ENCODE results near the gene CLC. TPM values are rescaled to one million over a fixed set of nuclear protein-coding genes. Genes with fewer than 3 reads are reported as not detected.

The CLC gene
- total RNA-seq, 1 donor from 2014 or later: not detected

- Mint-ChIP-seq H3K27me3 (ENCODE audit: insufficient read depth, low read depth) (peaks cover 5% of the 10 kb centered on the region), H3K4me1 (no peaks in the 10 kb centered on the region)
- no peaks in the 10 kb centered on the region for H3K36me3 ChIP-seq
Measured at GRCh38 chr19:39731685-39732084, 6.1 kb downstream of the CLC start.

GRCh38 chr19:39729594-39729993, 8.2 kb downstream of the CLC start:
- TF ChIP-seq CTCF (IDR thresholded peaks at IDR 0.05) (no peak), EZH2 (IDR thresholded peaks at IDR 0.05) (no peak), EZH2phosphoT487 (IDR thresholded peaks at IDR 0.05) (no peak)
- H4K20me1 ChIP-seq (ENCODE audit: low read depth): no peaks in the 10 kb centered on the region
- no peaks in the 10 kb centered on the region for H3K79me2 ChIP-seq (ENCODE audit: low read depth)
- H3K9ac ChIP-seq: no peak overlapping the region
- no peaks in the 10 kb centered on the region for H3F3A ChIP-seq (ENCODE audit: low read depth)
- H3K36me3 ChIP-seq: no peaks in the 10 kb centered on the region
- DNase-seq (ENCODE audit: low spot score): no peak
- H3K27ac ChIP-seq: no peak overlapping the region
- H3K4me2 ChIP-seq: no peak overlapping the region
- H3K36me3 Mint-ChIP-seq: no peaks in the 10 kb centered on the region
- H3K4me3 ChIP-seq: no peak overlapping the region
- no peaks in the 10 kb centered on the region for H3K27me3 ChIP-seq
- H3K9me3 Mint-ChIP-seq: no peaks in the 10 kb centered on the region
- no peak overlapping the region for H2AFZ ChIP-seq (replicated peaks)
- no peak overlapping the region for H3K27ac Mint-ChIP-seq
- no peaks in the 10 kb centered on the region for H3K9me3 ChIP-seq (ENCODE audit: low read depth)
- no peaks in the 10 kb centered on the region for H3K4me1 Mint-ChIP-seq
- H3K4me3 Mint-ChIP-seq: no peak overlapping the region
- peaks cover 5% of the 10 kb centered on the region for H3K27me3 Mint-ChIP-seq (ENCODE audit: insufficient read depth, low read depth)
- H3K4me1 ChIP-seq: no peaks in the 10 kb centered on the region

More at GRCh38 chr19:39731685-39732084, 6.1 kb downstream of the CLC start:
- Histone ChIP-seq H3K27me3 (no peaks in the 10 kb centered on the region), H3K79me2 (ENCODE audit: low read depth) (no peaks in the 10 kb centered on the region), H3K9ac (no peak overlapping the region), H2AFZ (replicated peaks) (no peak overlapping the region), H3K4me3 (no peak overlapping the region), H3K4me2 (no peak overlapping the region), H3K9me3 (ENCODE audit: low read depth) (no peaks in the 10 kb centered on the region), H3F3A (ENCODE audit: low read depth) (no peaks in the 10 kb centered on the region), H3K27ac (no peak overlapping the region), H4K20me1 (ENCODE audit: low read depth) (no peaks in the 10 kb centered on the region), H3K4me1 (no peaks in the 10 kb centered on the region)
- DNase-seq (ENCODE audit: low spot score): no peak
- Mint-ChIP-seq H3K36me3 (no peaks in the 10 kb centered on the region), H3K4me3 (no peak overlapping the region), H3K27ac (no peak overlapping the region), H3K9me3 (no peaks in the 10 kb centered on the region)
- TF ChIP-seq EZH2 (IDR thresholded peaks at IDR 0.05): no peak
- TF ChIP-seq EZH2phosphoT487 (IDR thresholded peaks at IDR 0.05): no peak
- TF ChIP-seq CTCF (IDR thresholded peaks at IDR 0.05): no peak

GRCh38 chr19:39728040-39728439, 9.8 kb downstream of the CLC start:
- Histone ChIP-seq H3F3A (ENCODE audit: low read depth) (no peaks in the 10 kb centered on the region), H3K4me3 (no peak overlapping the region), H3K4me1 (no peaks in the 10 kb centered on the region), H3K36me3 (no peaks in the 10 kb centered on the region), H2AFZ (replicated peaks) (no peak overlapping the region), H4K20me1 (ENCODE audit: low read depth) (no peaks in the 10 kb centered on the region), H3K4me2 (no peak overlapping the region), H3K9me3 (ENCODE audit: low read depth) (no peaks in the 10 kb centered on the region), H3K79me2 (ENCODE audit: low read depth) (no peaks in the 10 kb centered on the region), H3K27ac (no peak overlapping the region), H3K27me3 (peaks cover 6% of the 10 kb centered on the region), H3K9ac (no peak overlapping the region)
- H3K27me3 Mint-ChIP-seq (ENCODE audit: insufficient read depth, low read depth): peaks cover 5% of the 10 kb centered on the region
- no peaks in the 10 kb centered on the region for H3K9me3 Mint-ChIP-seq
- H3K4me3 Mint-ChIP-seq: no peak overlapping the region
- H3K4me1 Mint-ChIP-seq: no peaks in the 10 kb centered on the region
- TF ChIP-seq CTCF (IDR thresholded peaks at IDR 0.05): no peak
- no peak for TF ChIP-seq EZH2 (IDR thresholded peaks at IDR 0.05)
- no peak for TF ChIP-seq EZH2phosphoT487 (IDR thresholded peaks at IDR 0.05)
- H3K27ac Mint-ChIP-seq: no peak overlapping the region
- DNase-seq (ENCODE audit: low spot score): no peak
- no peaks in the 10 kb centered on the region for H3K36me3 Mint-ChIP-seq
